Measurements from ENCODE around the gene IQCC.

Gene IQCC

DNA sequence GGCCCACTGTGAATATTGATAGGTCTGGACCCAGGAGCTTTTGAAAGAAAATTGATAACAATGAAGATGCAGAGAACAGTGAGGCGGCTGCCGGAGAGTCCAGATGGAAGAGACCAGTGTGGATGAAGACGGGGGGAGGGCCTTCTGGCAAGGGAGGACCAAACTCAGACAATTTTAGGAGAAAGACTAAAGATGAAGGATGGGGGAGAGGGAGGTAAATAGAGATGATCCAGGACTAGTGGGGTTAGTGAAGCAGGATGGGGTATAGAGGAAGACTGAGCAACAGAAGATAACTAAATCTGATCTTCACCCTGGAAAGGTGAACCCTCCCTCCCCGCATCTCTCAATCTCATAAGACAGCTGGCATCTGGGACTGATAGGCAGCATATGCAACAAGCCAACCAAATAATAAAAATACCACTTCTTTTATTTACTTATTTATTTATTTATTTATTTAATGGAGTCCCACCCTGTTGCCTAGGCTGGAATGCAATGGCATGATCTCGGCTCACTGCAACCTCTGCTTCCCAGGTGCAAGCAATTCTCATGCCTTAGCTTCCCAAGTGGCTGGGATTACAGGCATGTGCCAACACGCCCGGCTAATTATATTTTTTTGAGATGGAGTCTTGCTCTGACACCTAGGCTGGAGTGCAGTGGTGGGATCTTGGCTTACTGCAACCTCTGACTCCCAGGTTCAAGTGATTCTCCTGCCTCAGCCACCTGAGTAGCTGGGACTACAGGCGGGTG, 27.3 kb downstream of the IQCC start:
- no peak overlapping the region for H3K27ac ChIP-seq (ENCODE audit: extremely low read depth, low read depth, low read length)
- POLR2A ChIA-PET, result interaction anchor here (0.8 kb wide), 1 partner anchor 86 kb away, joined by 3 read pairs; no protein-coding TSS in a partner anchor
- no peaks in the 10 kb centered on the region for H3K4me1 ChIP-seq (ENCODE audit: control insufficient read depth, insufficient read depth, low read length)
- no peaks in the 10 kb centered on the region for H3K9me3 ChIP-seq (ENCODE audit: control insufficient read depth, insufficient read depth, low read depth, low read length)
- H3K4me3 ChIP-seq (ENCODE audit: low read depth, low read length), result no peak overlapping the region
- CTCF ChIA-PET, result interaction anchor here (0.6 kb wide), 1 partner anchor 13 kb away, joined by 3 read pairs; no protein-coding TSS in a partner anchor
- H3K36me3 ChIP-seq (ENCODE audit: control insufficient read depth in 2 of 2, insufficient read depth in 1 of 2, low read length in 2 of 2), result peaks cover 21 to 56% of the 10 kb centered on the region in 2 experiments
- no peak for TF ChIP-seq KLF16 (tag by site-specific recombination; IDR thresholded peaks at IDR 0.05)
- peak; percentile 99 for TF ChIP-seq PRDM10 (tag by site-specific recombination; IDR thresholded peaks at IDR 0.05)
- peak; percentile 77 for TF ChIP-seq ZNF664 (tag by site-specific recombination; IDR thresholded peaks at IDR 0.05)
- no peak for TF ChIP-seq ZBTB6 (tag by site-specific recombination; IDR thresholded peaks at IDR 0.05)
- peak; percentile 51; the same call in 1 of the 2 replicates for TF ChIP-seq SCRT2 (tag by site-specific recombination; IDR thresholded peaks at IDR 0.05)
- peak; percentile 40; the same call in 1 of the 2 replicates for TF ChIP-seq OSR2 (tag by site-specific recombination; IDR thresholded peaks at IDR 0.05)
- peak; percentile 88 for TF ChIP-seq ZNF600 (tag by site-specific recombination; IDR thresholded peaks at IDR 0.05)
- no peak for TF ChIP-seq GFI1B (tag by site-specific recombination; IDR thresholded peaks at IDR 0.05)

DNA sequence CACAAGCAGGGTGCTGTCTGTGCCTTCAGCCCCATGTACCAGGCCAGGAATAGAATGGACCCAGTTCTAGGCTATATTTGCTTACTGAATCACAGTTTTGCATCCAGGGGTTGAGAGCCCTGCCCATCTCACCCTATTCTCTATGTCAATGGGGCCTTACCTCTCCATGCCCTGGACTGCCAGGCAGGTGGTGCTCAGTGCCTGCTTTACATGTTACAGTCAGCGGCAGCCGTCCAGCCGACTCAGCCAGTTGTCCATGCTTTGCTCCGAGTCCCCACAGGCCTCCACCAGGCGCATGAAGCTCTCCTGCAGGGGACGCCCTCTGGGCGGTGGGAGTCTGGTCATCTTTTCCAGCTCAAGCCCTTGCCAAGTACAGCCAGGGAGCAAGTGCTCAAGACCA, 29.3 kb downstream of the IQCC start:
- CTCF ChIA-PET, result no interaction called here
- no peak for TF ChIP-seq BCL11B (tag by site-specific recombination; IDR thresholded peaks at IDR 0.05; ENCODE audit: low read depth)
- TF ChIP-seq ZNF433 (tag by site-specific recombination; IDR thresholded peaks at IDR 0.05; ENCODE audit: low read depth), result no peak
- TF ChIP-seq, protein P1, sequence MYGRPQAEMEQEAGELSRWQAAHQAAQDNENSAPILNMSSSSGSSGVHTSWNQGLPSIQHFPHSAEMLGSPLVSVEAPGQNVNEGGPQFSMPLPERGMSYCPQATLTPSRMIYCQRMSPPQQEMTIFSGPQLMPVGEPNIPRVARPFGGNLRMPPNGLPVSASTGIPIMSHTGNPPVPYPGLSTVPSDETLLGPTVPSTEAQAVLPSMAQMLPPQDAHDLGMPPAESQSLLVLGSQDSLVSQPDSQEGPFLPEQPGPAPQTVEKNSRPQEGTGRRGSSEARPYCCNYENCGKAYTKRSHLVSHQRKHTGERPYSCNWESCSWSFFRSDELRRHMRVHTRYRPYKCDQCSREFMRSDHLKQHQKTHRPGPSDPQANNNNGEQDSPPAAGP (tag by site-specific recombination; IDR thresholded peaks at IDR 0.05), result no peak
- no peak for TF ChIP-seq ZNF2 (tag by site-specific recombination; IDR thresholded peaks at IDR 0.05)
- TF ChIP-seq ZNF23 (tag by site-specific recombination; IDR thresholded peaks at IDR 0.05; ENCODE audit: borderline replicate concordance), result no peak
- no peak for TF ChIP-seq ZFHX2 (tag by site-specific recombination; conservative IDR thresholded peaks at IDR 0.05)
- no peak for TF ChIP-seq KLF7 (tag by site-specific recombination; IDR thresholded peaks at IDR 0.05; ENCODE audit: borderline replicate concordance)
- no peak for TF ChIP-seq ZNF169 (tag by site-specific recombination; IDR thresholded peaks at IDR 0.05)
- TF ChIP-seq ZNF670 (tag by site-specific recombination; IDR thresholded peaks at IDR 0.05; ENCODE audit: low read depth), result no peak
- no peak for TF ChIP-seq KLF1 (tag by site-specific recombination; IDR thresholded peaks at IDR 0.05)
- no peak for TF ChIP-seq ZNF768 (tag by site-specific recombination; IDR thresholded peaks at IDR 0.05)
- POLR2A ChIA-PET, result no interaction called here

More for the DNA sequence above, 29.3 kb downstream of the IQCC start:
- Histone ChIP-seq H3K4me3 (ENCODE audit: low read depth, low read length) (no peak overlapping the region), H3K27ac (ENCODE audit: extremely low read depth, low read depth, low read length) (no peak overlapping the region), H3K9me3 (ENCODE audit: control insufficient read depth, insufficient read depth, low read depth, low read length) (no peaks in the 10 kb centered on the region), H3K36me3 (ENCODE audit: control insufficient read depth in 2 of 2, insufficient read depth in 1 of 2, low read length in 2 of 2) (peaks cover 8 to 37% of the 10 kb centered on the region in 2 experiments; a peak in 2 of 3 replicates), H3K4me1 (ENCODE audit: control insufficient read depth, insufficient read depth, low read length) (no peaks in the 10 kb centered on the region)
